NB4 (cell line): ENCODE data around the gene C11orf21.

ENCODE experiments used
- MYC ChIP-seq: IDR thresholded peaks from 2 replicates; pipeline ENCODE4 v1.6.1; 2011; ENCODE audit warnings: low read depth, low read length
- POLR2A ChIP-seq: IDR thresholded peaks from 2 replicates; pipeline ENCODE4 v1.6.1; 2011; ENCODE audit warnings: mild to moderate bottlenecking; ENCODE audit not compliant: insufficient read length; ENCODE audit errors: extremely low read depth
- TF ChIP-seq, protein P1 (sequence below): IDR thresholded peaks from one replicate; pipeline ENCODE4 v1.5.1; 2012; ENCODE audit warnings: low read depth, low read length

DNA sequence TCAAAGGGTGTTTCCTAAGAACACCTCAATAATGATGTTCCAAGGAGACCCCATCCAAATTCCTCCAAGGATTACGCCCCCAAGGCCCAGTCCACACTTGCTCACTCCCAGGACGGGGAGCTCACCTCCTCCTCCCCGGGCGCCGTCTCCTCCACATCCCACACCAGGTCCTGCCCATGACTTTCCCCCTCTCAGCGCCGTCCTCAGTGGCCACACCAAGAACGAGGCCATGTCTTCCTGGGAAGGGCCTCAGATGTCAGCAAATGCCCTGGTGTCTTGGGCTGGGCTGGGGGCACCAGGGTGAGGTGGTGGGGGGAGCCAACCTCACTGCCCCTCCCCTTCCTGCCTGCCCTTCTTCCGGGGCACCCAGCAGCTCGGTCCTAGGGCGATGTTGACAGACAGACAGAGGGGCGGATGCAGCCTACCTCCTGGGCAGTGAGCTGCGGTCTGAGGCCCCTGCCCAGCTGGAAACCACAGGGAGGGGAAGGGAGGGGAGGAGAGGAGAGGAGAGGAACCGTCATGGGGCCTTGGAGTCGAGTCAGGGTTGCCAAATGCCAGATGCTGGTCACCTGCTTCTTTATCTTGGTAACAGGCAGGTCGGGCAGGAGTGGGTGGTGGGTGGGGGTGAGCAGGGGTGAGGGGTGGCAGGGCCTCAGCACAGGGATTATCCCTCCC is at the start of gene C11orf21, which contains the start of gene TSPAN32:
- TF ChIP-seq POLR2A (no peak), MYC (peak; percentile 88)
- TF ChIP-seq, protein P1, sequence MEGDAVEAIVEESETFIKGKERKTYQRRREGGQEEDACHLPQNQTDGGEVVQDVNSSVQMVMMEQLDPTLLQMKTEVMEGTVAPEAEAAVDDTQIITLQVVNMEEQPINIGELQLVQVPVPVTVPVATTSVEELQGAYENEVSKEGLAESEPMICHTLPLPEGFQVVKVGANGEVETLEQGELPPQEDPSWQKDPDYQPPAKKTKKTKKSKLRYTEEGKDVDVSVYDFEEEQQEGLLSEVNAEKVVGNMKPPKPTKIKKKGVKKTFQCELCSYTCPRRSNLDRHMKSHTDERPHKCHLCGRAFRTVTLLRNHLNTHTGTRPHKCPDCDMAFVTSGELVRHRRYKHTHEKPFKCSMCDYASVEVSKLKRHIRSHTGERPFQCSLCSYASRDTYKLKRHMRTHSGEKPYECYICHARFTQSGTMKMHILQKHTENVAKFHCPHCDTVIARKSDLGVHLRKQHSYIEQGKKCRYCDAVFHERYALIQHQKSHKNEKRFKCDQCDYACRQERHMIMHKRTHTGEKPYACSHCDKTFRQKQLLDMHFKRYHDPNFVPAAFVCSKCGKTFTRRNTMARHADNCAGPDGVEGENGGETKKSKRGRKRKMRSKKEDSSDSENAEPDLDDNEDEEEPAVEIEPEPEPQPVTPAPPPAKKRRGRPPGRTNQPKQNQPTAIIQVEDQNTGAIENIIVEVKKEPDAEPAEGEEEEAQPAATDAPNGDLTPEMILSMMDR: no peak
